ENCODE measurements around the gene SAFB2.

The SAFB2 gene

GRCh38 chr19:5631567-5632240 is 9.1 kb upstream of the SAFB2 start:
- Histone ChIP-seq H3K14ac (ENCODE audit: low read length) (no peak overlapping the region), H2AK5ac (ENCODE audit: low read length) (no peak overlapping the region), H3K4me2 (ENCODE audit: low read length) (no peak overlapping the region), H4K91ac (ENCODE audit: low read depth, low read length) (no peak overlapping the region), H3K4ac (ENCODE audit: low read depth, low read length) (peak overlapping the region; percentile 78), H3K9ac (ENCODE audit: low read length) (no peak overlapping the region), H3K79me2 (ENCODE audit: control insufficient read depth, insufficient read depth, low read length, poor library complexity) (peaks cover 14% of the 10 kb centered on the region), H4K12ac (ENCODE audit: low read depth, low read length) (no peak overlapping the region), H3K4me1 (ENCODE audit: control insufficient read depth in 1 of 2, insufficient read depth in 2 of 2, low read length in 2 of 2) (peaks cover 0 to 3% of the 10 kb centered on the region in 2 experiments), H2BK120ac (ENCODE audit: insufficient read depth, low read length, poor library complexity) (no peak overlapping the region), H3K4me3 (ENCODE audit: low read depth, low read length) (no peak overlapping the region), H2BK5ac (ENCODE audit: low read depth, low read length, poor library complexity) (no peak overlapping the region), H3K18ac (ENCODE audit: low read length) (no peak overlapping the region), H2BK12ac (ENCODE audit: low read length) (no peak overlapping the region), H2AFZ (ENCODE audit: insufficient read depth, low read length, poor library complexity) (no peak overlapping the region), H3K79me1 (ENCODE audit: low read length) (no peaks in the 10 kb centered on the region), H3K23ac (ENCODE audit: low read length) (no peak overlapping the region), H3K9me3 (ENCODE audit: insufficient read depth, low read depth, low read length) (no peaks in the 10 kb centered on the region), H3K27ac (ENCODE audit: low read depth, low read length) (no peak overlapping the region), H4K8ac (ENCODE audit: low read depth, low read length) (no peak overlapping the region), H3K36me3 (ENCODE audit: control insufficient read depth in 1 of 2, insufficient read depth in 2 of 2, low read length in 2 of 2) (peaks cover 25% of the 10 kb centered on the region in 2 experiments), H3K27me3 (ENCODE audit: insufficient read depth, low read length) (no peaks in the 10 kb centered on the region)
- no CpG with 5 or more reads among the region's 9 CpGs for WGBS (ENCODE audit: extremely low coverage, insufficient coverage, insufficient read length)
- no peak for DNase-seq

GRCh38 chr19:5628919-5629481 is 6.4 kb upstream of the SAFB2 start:
- no peak overlapping the region for H2AK5ac ChIP-seq (ENCODE audit: low read length)
- no peak overlapping the region for H3K14ac ChIP-seq (ENCODE audit: low read length)
- no peak for DNase-seq
- no peak overlapping the region for H4K12ac ChIP-seq (ENCODE audit: low read depth, low read length)
- peaks cover 29 to 41% of the 10 kb centered on the region in 2 experiments for H3K36me3 ChIP-seq (ENCODE audit: control insufficient read depth in 1 of 2, insufficient read depth in 2 of 2, low read length in 2 of 2)
- no peaks in the 10 kb centered on the region for H3K79me1 ChIP-seq (ENCODE audit: low read length)
- peaks cover 0 to 10% of the 10 kb centered on the region in 2 experiments for H3K4me1 ChIP-seq (ENCODE audit: control insufficient read depth in 1 of 2, insufficient read depth in 2 of 2, low read length in 2 of 2)
- peak overlapping the region; percentile 37 for H3K4ac ChIP-seq (ENCODE audit: low read depth, low read length)
- no peaks in the 10 kb centered on the region for H3K27me3 ChIP-seq (ENCODE audit: insufficient read depth, low read length)
- no peak overlapping the region for H4K91ac ChIP-seq (ENCODE audit: low read depth, low read length)
- H3K79me2 ChIP-seq (ENCODE audit: control insufficient read depth, insufficient read depth, low read length, poor library complexity): peaks cover 28% of the 10 kb centered on the region
- H3K23ac ChIP-seq (ENCODE audit: low read length): no peak overlapping the region
- H3K4me2 ChIP-seq (ENCODE audit: low read length): no peak overlapping the region
- H3K9ac ChIP-seq (ENCODE audit: low read length): no peak overlapping the region
- H3K9me3 ChIP-seq (ENCODE audit: insufficient read depth, low read depth, low read length): no peaks in the 10 kb centered on the region
- H2BK120ac ChIP-seq (ENCODE audit: insufficient read depth, low read length, poor library complexity): no peak overlapping the region
- no peak overlapping the region for H2AFZ ChIP-seq (ENCODE audit: insufficient read depth, low read length, poor library complexity)
- H2BK5ac ChIP-seq (ENCODE audit: low read depth, low read length, poor library complexity): no peak overlapping the region
- no peak overlapping the region for H2BK12ac ChIP-seq (ENCODE audit: low read length)
- no peak overlapping the region for H3K4me3 ChIP-seq (ENCODE audit: low read depth, low read length)
- no CpG with 5 or more reads among the region's 9 CpGs for WGBS (ENCODE audit: extremely low coverage, insufficient coverage, insufficient read length)
- no peak overlapping the region for H3K27ac ChIP-seq (ENCODE audit: low read depth, low read length)
- H4K8ac ChIP-seq (ENCODE audit: low read depth, low read length): no peak overlapping the region
- no peak overlapping the region for H3K18ac ChIP-seq (ENCODE audit: low read length)

GRCh38 chr19:5628461-5628860 is 5.9 kb upstream of the SAFB2 start:
- H2BK12ac ChIP-seq (ENCODE audit: low read length): no peak overlapping the region
- H3K27ac ChIP-seq (ENCODE audit: low read depth, low read length): no peak overlapping the region
- no peak overlapping the region for H2BK5ac ChIP-seq (ENCODE audit: low read depth, low read length, poor library complexity)
- peak overlapping the region; percentile 24 for H3K4ac ChIP-seq (ENCODE audit: low read depth, low read length)
- no CpG with 5 or more reads among the region's 1 CpG for WGBS (ENCODE audit: extremely low coverage, insufficient coverage, insufficient read length)
- no peak overlapping the region for H3K23ac ChIP-seq (ENCODE audit: low read length)
- no peak overlapping the region for H3K4me3 ChIP-seq (ENCODE audit: low read depth, low read length)
- H4K12ac ChIP-seq (ENCODE audit: low read depth, low read length): no peak overlapping the region
- H3K27me3 ChIP-seq (ENCODE audit: insufficient read depth, low read length): no peaks in the 10 kb centered on the region
- no peak overlapping the region for H3K9ac ChIP-seq (ENCODE audit: low read length)
- peaks cover 3% of the 10 kb centered on the region for H3K79me1 ChIP-seq (ENCODE audit: low read length)
- peaks cover 29 to 41% of the 10 kb centered on the region in 2 experiments for H3K36me3 ChIP-seq (ENCODE audit: control insufficient read depth in 1 of 2, insufficient read depth in 2 of 2, low read length in 2 of 2)
- H3K4me2 ChIP-seq (ENCODE audit: low read length): no peak overlapping the region
- no peak overlapping the region for H3K18ac ChIP-seq (ENCODE audit: low read length)
- no peak overlapping the region for H3K14ac ChIP-seq (ENCODE audit: low read length)
- H4K91ac ChIP-seq (ENCODE audit: low read depth, low read length): no peak overlapping the region
- no peaks in the 10 kb centered on the region for H3K9me3 ChIP-seq (ENCODE audit: insufficient read depth, low read depth, low read length)
- no peak overlapping the region for H2AK5ac ChIP-seq (ENCODE audit: low read length)
- no peak overlapping the region for H2AFZ ChIP-seq (ENCODE audit: insufficient read depth, low read length, poor library complexity)
- H4K8ac ChIP-seq (ENCODE audit: low read depth, low read length): no peak overlapping the region
- peaks cover 33% of the 10 kb centered on the region for H3K79me2 ChIP-seq (ENCODE audit: control insufficient read depth, insufficient read depth, low read length, poor library complexity)
- peaks cover 0 to 10% of the 10 kb centered on the region in 2 experiments for H3K4me1 ChIP-seq (ENCODE audit: control insufficient read depth in 1 of 2, insufficient read depth in 2 of 2, low read length in 2 of 2)
- DNase-seq: no peak
- no peak overlapping the region for H2BK120ac ChIP-seq (ENCODE audit: insufficient read depth, low read length, poor library complexity)

GRCh38 chr19:5627395-5627904 is 4.9 kb upstream of the SAFB2 start:
- H3K23ac ChIP-seq (ENCODE audit: low read length): no peak overlapping the region
- H4K91ac ChIP-seq (ENCODE audit: low read depth, low read length): no peak overlapping the region
- no peak overlapping the region for H2AFZ ChIP-seq (ENCODE audit: insufficient read depth, low read length, poor library complexity)
- H3K9ac ChIP-seq (ENCODE audit: low read length): no peak overlapping the region
- H3K4me3 ChIP-seq (ENCODE audit: low read depth, low read length): no peak overlapping the region
- no peak overlapping the region for H2BK5ac ChIP-seq (ENCODE audit: low read depth, low read length, poor library complexity)
- no peak overlapping the region for H4K12ac ChIP-seq (ENCODE audit: low read depth, low read length)
- no peak overlapping the region for H2BK120ac ChIP-seq (ENCODE audit: insufficient read depth, low read length, poor library complexity)
- H3K4me2 ChIP-seq (ENCODE audit: low read length): no peak overlapping the region
- no peak overlapping the region for H2BK12ac ChIP-seq (ENCODE audit: low read length)
- no peaks in the 10 kb centered on the region for H3K9me3 ChIP-seq (ENCODE audit: insufficient read depth, low read depth, low read length)
- peaks cover 33% of the 10 kb centered on the region for H3K79me2 ChIP-seq (ENCODE audit: control insufficient read depth, insufficient read depth, low read length, poor library complexity)
- DNase-seq: peak in 1 of 2 donors; percentile 42
- no peak overlapping the region for H4K8ac ChIP-seq (ENCODE audit: low read depth, low read length)
- no peak overlapping the region for H3K18ac ChIP-seq (ENCODE audit: low read length)
- no peak overlapping the region for H3K27ac ChIP-seq (ENCODE audit: low read depth, low read length)
- peaks cover 10% of the 10 kb centered on the region for H3K79me1 ChIP-seq (ENCODE audit: low read length)
- peaks cover 29 to 41% of the 10 kb centered on the region in 2 experiments for H3K36me3 ChIP-seq (ENCODE audit: control insufficient read depth in 1 of 2, insufficient read depth in 2 of 2, low read length in 2 of 2)
- no CpG with 5 or more reads among the region's 6 CpGs for WGBS (ENCODE audit: extremely low coverage, insufficient coverage, insufficient read length)
- no peak overlapping the region for H2AK5ac ChIP-seq (ENCODE audit: low read length)
- H3K4ac ChIP-seq (ENCODE audit: low read depth, low read length): peak overlapping the region; percentile 53
- no peaks in the 10 kb centered on the region for H3K27me3 ChIP-seq (ENCODE audit: insufficient read depth, low read length)
- H3K14ac ChIP-seq (ENCODE audit: low read length): no peak overlapping the region
- H3K4me1 ChIP-seq (ENCODE audit: control insufficient read depth in 1 of 2, insufficient read depth in 2 of 2, low read length in 2 of 2): peaks cover 0 to 7% of the 10 kb centered on the region in 2 experiments

All from trophoblast cell (in vitro differentiated cells and primary cell).